Mononuclear cell (primary cell): ENCODE measurements around the gene SUOX. TPM values are rescaled to one million over a fixed set of nuclear protein-coding genes. Genes with fewer than 3 reads are reported as not detected.
A peak's percentile ranks its signal among the peaks of the same experiment; 100 is the strongest.
"Not testable (repeated sequence)": the region's sequence is repeated elsewhere in the genome, so short reads cannot be mapped to it uniquely, and the experiment has no call there.

Experiments
- H3K27me3 ChIP-seq: 2 replicates; pipeline ENCODE4 v1.6.0; 2011; ENCODE audit warnings: low read length, control low read depth; ENCODE audit not compliant: insufficient read depth
- H3K4me1 ChIP-seq: 2 replicates; pipeline ENCODE4 v1.5.1; 2011; ENCODE audit warnings: mild to moderate bottlenecking, low read length, control low read depth; ENCODE audit not compliant: insufficient read depth
- H3K4me3 ChIP-seq: 2 replicates; pipeline ENCODE4 v1.5.1; 2011; ENCODE audit warnings: mild to moderate bottlenecking, low read length, moderate library complexity
- H3K9me3 ChIP-seq: 2 replicates; pipeline ENCODE4 v1.5.1; 2011; ENCODE audit warnings: low read depth, mild to moderate bottlenecking, control low read depth, low read length
- total RNA-seq: library from RNA; depleted of rRNA; stranded (reverse); fragments of >200 nt; gene quantifications from one replicate; pipeline ENCODE4 v1.2.3, GENCODE V29; 2012

Gene SUOX
- total RNA-seq, 1 donor, result 2.4 TPM

DNA sequence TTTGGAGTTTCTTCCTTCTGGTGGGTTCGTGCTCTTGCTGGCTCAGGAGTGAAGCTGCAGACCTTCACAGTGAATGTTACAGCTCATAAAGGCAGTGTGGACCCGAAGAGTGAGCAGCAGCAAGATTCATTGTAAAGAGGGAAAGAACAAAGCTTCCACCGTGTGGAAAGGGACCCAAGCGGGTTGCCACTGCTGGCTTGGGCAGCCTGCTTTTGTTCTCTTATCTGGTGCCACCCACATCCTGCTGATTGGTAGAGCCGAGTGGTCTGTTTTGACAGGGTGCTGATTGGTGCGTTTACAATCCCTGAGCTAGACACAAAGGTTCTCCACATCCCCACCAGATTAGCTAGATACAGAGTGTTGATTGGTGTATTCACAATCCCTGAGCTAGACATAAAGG, 2.4 kb downstream of the SUOX start:
- H3K4me3 ChIP-seq, H3K9me3 ChIP-seq, H3K27me3 ChIP-seq: not testable (repeated sequence)
- H3K4me1 ChIP-seq, result peaks cover 24% of the 10 kb centered on the region

DNA sequence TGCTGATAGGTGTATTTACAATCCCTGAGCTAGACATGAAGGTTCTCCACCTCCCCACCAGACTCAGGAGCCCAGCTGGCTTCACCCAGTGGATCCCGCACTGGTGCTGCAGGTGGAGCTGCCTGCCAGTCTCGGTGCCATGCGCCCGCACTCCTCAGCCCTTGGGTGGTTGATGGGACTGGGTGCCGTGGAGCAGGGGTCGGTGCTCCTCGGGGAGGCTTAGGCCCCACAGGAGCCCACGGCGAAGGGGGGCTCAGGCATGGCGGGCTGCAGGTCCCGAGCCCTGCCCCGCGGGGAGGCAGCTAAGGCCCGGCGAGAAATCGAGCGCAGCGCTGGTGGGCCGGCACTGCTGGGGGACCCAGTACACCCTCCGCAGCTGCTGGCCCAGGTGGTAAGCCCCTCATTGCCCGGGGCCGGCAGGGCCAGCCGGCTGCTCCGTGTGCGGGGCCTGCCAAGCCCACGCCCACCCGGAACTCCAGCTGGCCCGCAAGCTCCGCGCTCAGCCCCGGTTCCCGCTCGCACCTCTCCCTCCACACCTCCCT, 3.0 kb downstream of the SUOX start:
- not testable (repeated sequence) for H3K27me3 ChIP-seq, H3K4me3 ChIP-seq, H3K9me3 ChIP-seq
- peaks cover 24% of the 10 kb centered on the region for H3K4me1 ChIP-seq

- H3K4me1 ChIP-seq, result peaks cover 24% of the 10 kb centered on the region
- H3K4me3 ChIP-seq, result no peak overlapping the region
- no peaks in the 10 kb centered on the region for H3K9me3 ChIP-seq
- no peaks in the 10 kb centered on the region for H3K27me3 ChIP-seq
Measured at GRCh38 chr12:56001487-56002100, 4.5 kb downstream of the SUOX start.

GRCh38 chr12:56003376-56003775, 6.3 kb downstream of the SUOX start:
- peaks cover 18% of the 10 kb centered on the region for H3K4me1 ChIP-seq

DNA sequence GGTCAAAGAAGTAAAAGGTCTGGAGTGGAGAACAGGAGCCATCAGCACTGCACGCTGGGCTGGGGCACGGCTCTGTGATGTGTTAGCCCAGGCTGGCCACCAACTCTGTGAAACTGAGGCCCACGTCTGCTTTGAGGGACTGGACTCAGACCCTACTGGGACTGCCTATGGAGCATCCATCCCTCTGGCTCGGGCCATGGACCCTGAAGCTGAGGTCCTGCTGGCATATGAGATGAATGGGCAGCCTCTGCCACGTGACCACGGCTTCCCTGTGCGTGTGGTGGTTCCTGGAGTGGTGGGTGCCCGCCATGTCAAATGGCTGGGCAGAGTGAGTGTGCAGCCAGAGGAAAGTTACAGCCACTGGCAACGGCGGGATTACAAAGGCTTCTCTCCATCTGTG, 7.1 kb downstream of the SUOX start:
- Histone ChIP-seq H3K4me1 (peaks cover 18% of the 10 kb centered on the region), H3K4me3 (no peak overlapping the region), H3K9me3 (no peaks in the 10 kb centered on the region), H3K27me3 (no peaks in the 10 kb centered on the region)

More at GRCh38 chr12:56003376-56003775, 6.3 kb downstream of the SUOX start:
- H3K9me3 ChIP-seq, H3K4me3 ChIP-seq, H3K27me3 ChIP-seq: not testable (repeated sequence)

GRCh38 chr12:56007564-56008559, 10.8 kb downstream of the SUOX start:
- H3K4me3 ChIP-seq, result peak overlapping the region; percentile 36

GRCh38 chr12:56010111-56010570, 13.1 kb downstream of the SUOX start:
- Histone ChIP-seq H3K4me3 (no peak overlapping the region), H3K4me1 (peaks cover 18% of the 10 kb centered on the region), H3K27me3 (no peaks in the 10 kb centered on the region), H3K9me3 (no peaks in the 10 kb centered on the region)

More at GRCh38 chr12:56007564-56008559, 10.8 kb downstream of the SUOX start:
- peaks cover 18% of the 10 kb centered on the region for H3K4me1 ChIP-seq
- no peaks in the 10 kb centered on the region for H3K27me3 ChIP-seq
- no peaks in the 10 kb centered on the region for H3K9me3 ChIP-seq

DNA sequence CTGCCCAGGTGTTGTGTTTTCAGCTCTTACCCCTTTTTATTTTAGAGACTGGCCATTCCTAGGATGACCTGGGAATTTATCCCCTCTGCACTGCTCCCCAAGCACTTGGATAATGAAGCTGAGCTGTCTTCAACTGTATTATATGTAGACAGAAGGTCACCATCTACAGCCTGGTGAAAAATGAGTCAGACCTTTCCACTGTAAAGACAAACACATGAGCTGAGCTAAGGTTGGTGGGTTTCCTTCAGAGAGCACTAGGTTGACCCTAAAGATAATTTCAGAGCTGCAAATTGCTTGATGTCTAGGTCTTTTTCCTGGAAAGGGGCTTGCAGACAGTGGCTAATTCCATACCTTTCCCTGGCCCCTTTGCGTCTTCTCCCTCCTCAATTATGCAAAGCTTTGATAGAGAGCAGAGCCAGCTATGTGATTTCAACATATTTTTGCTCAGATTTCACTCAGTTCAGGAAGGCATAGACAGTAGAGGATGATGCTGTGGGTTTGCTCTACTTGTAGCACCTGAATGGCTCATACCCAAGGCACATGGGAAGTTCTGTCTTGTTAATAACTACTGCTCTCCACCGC, 14.5 kb downstream of the SUOX start:
- H3K4me3 ChIP-seq, result no peak overlapping the region

GRCh38 chr12:56013482-56013881, 16.4 kb downstream of the SUOX start:
- Histone ChIP-seq H3K27me3 (no peaks in the 10 kb centered on the region), H3K4me3 (no peak overlapping the region), H3K9me3 (no peaks in the 10 kb centered on the region), H3K4me1 (no peaks in the 10 kb centered on the region)

More for the DNA sequence above, 14.5 kb downstream of the SUOX start:
- no peaks in the 10 kb centered on the region for H3K9me3 ChIP-seq
- H3K4me1 ChIP-seq, result peaks cover 10% of the 10 kb centered on the region
- no peaks in the 10 kb centered on the region for H3K27me3 ChIP-seq

GRCh38 chr12:56014205-56014604, 17.1 kb downstream of the SUOX start:
- Histone ChIP-seq H3K4me1 (no peaks in the 10 kb centered on the region), H3K27me3 (no peaks in the 10 kb centered on the region), H3K9me3 (no peaks in the 10 kb centered on the region), H3K4me3 (no peak overlapping the region)

DNA sequence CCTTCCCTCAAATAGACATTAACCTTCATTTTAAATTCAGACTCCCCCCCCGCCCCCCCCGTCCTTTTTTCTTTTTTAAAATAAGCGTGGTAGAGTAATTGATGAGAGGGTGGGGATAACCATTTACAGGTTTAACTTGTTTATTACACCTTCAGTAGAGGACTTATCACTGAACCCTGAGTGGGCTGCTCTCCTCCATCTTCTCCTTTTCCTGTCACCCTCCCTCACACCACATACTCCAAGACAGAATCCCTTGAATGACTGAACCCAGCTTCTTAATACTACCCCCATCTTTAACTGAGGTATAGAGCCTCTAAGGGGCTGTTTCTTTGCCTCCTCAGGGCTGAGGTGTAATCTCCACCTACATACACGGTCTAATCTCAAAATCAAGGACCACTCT, 20.1 kb downstream of the SUOX start:
- no peaks in the 10 kb centered on the region for H3K9me3 ChIP-seq
- no peaks in the 10 kb centered on the region for H3K27me3 ChIP-seq
- H3K4me3 ChIP-seq, result no peak overlapping the region
- H3K4me1 ChIP-seq, result peaks cover 22% of the 10 kb centered on the region

GRCh38 chr12:56018356-56018755, 21.3 kb downstream of the SUOX start:
- Histone ChIP-seq H3K27me3 (no peaks in the 10 kb centered on the region), H3K9me3 (no peaks in the 10 kb centered on the region), H3K4me3 (no peak overlapping the region), H3K4me1 (peaks cover 25% of the 10 kb centered on the region)

GRCh38 chr12:56020423-56021184, 23.5 kb downstream of the SUOX start, which contains the start of gene IKZF4:
Gene IKZF4, plus strand, starts transcription at chr12:56021043. Its CDS starts 451 bp downstream, at chr12:56021494.
- H3K4me3 ChIP-seq, result peak within 1 kb of the TSS; percentile 18
- peaks cover 25% of the 10 kb centered on the region for H3K4me1 ChIP-seq
- H3K27me3 ChIP-seq, result no peaks in the 10 kb centered on the region
- no peaks in the 10 kb centered on the region for H3K9me3 ChIP-seq

DNA sequence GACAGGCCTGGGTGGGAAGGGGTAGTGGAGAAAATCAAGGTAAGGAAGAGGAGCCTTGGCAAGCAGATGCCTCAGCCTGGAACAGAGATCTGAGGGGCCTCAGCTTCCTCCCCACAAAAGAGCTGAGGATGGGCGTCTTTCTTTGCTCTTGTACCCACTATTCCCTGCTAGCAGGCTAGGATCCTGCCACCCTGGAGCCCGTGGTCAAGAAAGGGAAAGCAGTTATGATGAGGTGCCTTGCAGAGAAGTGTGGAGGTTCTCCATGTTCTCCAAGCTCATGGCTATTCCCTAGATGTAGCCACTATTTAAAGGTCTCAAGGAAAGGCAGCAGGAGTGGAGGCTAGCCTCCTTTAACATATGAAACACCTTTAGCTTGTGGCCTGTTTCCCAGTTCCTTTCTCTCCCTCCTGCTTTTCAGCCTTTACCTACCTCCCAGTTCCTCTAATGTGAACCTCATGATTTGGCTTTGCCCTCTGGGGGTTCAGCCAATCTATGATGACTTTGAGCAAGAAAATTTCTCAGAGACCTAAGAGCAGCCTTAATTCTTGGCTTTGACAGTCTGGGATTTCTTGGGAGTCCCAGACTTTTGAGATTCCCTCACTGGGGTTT, 24.9 kb downstream of the SUOX start:
- Histone ChIP-seq H3K4me3 (no peak overlapping the region), H3K4me1 (peaks cover 25% of the 10 kb centered on the region), H3K27me3 (no peaks in the 10 kb centered on the region), H3K9me3 (no peaks in the 10 kb centered on the region)
